HepG2 (cell line): ENCODE data around the gene NRBP1. TPM values are rescaled to one million over a fixed set of nuclear protein-coding genes. Genes with fewer than 3 reads are reported as not detected.
A peak's percentile ranks its signal among the peaks of the same experiment; 100 is the strongest.
"Not testable (repeated sequence)": the region's sequence is repeated elsewhere in the genome, so short reads cannot be mapped to it uniquely, and the experiment has no call there.

Experiments used
- ATAC-seq: fragments of 200-7000 bp; cut with Tn5 transposase; 3 replicates; pipeline ENCODE4 v1.9.1; 2020; ENCODE audit warnings: mild to moderate bottlenecking, moderate library complexity
- BruUV-seq: library from RNA; stranded (reverse); fragments of 400-500 nt; replicated peaks from 2 replicates; lab custom pipeline; 2021; lab: Mats Ljungman, UMichigan
- CTCF ChIA-PET: fragments of 300-600 bp; formaldehyde crosslinking; extraction: SDS; loops from one replicate; lab custom pipeline; 2021; ENCODE audit warnings: low total read pairs, inconsistent platforms, low intra/inter-chr PET ratio; lab: Yijun Ruan, JAX
- POLR2A ChIA-PET: fragments of 350-600 bp; sonication (Branson Sonifier 250); formaldehyde crosslinking; loops from one replicate; lab custom pipeline; 2020; ENCODE audit warnings: antibody characterized with exemption, inconsistent platforms; lab: Yijun Ruan, JAX
- DNase-seq: peaks from one replicate; pipeline ENCODE4 v3.0.0-alpha.2; 2015; ENCODE audit warnings: low spot score
- FAIRE-seq: peaks from 3 replicates; lab custom pipeline; 2011; peaks lifted over from hg19 to GRCh38; lab: Jason Lieb, UNC
- H2AFZ ChIP-seq: one replicate; pipeline ENCODE4 v1.6.1; 2011; ENCODE audit warnings: low read length, inconsistent platforms
- H3K27ac ChIP-seq: fragments of 300-600 bp; 3 replicates; pipeline ENCODE4 v1.8.0; 2011; ENCODE audit warnings: mixed run types, mild to moderate bottlenecking, mixed read lengths, low read length, inconsistent platforms; ENCODE audit not compliant: insufficient read depth; ENCODE audit errors: extremely low read length
- H3K27me3 ChIP-seq, 2 experiments: fragments of 200-600 bp in 1 of 2; 2 replicates in 1 of 2; 3 replicates in 1 of 2; pipeline versions ENCODE4 v1.6.0 to v1.8.0; 2011; ENCODE audit warnings: low read length in 2 of 2, mild to moderate bottlenecking in 2 of 2, moderate library complexity in 2 of 2, inconsistent platforms in 1 of 2; ENCODE audit not compliant: insufficient read depth in 2 of 2, control insufficient read depth in 1 of 2
- H3K36me3 ChIP-seq, 2 experiments: fragments of 200-600 bp in 1 of 2; replicated peaks in 1 of 2; 2 replicates in 1 of 2; 3 replicates in 1 of 2; pipeline versions ENCODE4 v1.5.1 to v1.8.0; 2011; ENCODE audit warnings: low read length in 2 of 2, inconsistent platforms in 1 of 2; ENCODE audit not compliant: insufficient read depth in 2 of 2, control insufficient read depth in 1 of 2
- H3K4me1 ChIP-seq: 2 replicates; pipeline ENCODE4 v1.5.1; 2012; ENCODE audit warnings: low read length, inconsistent platforms; ENCODE audit not compliant: insufficient read depth
- H3K4me2 ChIP-seq: 2 replicates; pipeline ENCODE4 v1.6.0; 2011; ENCODE audit warnings: low read depth, low read length, inconsistent platforms
- H3K4me3 ChIP-seq, 3 experiments: fragments of 200-600 bp in 1 of 3; sonication (generic), shearing (Covaris generic) in 1 of 3; replicated peaks in 1 of 3; 2 replicates each; pipeline ENCODE4 v1.5.1; 2011 to 2016; ENCODE audit warnings: low read length in 3 of 3, inconsistent platforms in 2 of 3, low read depth in 2 of 3, mild to moderate bottlenecking in 2 of 3, control low read depth in 1 of 3, mixed read lengths in 1 of 3; ENCODE audit not compliant: insufficient read depth in 1 of 3
- H3K79me2 ChIP-seq: one replicate; pipeline ENCODE4 v1.6.1; 2011; ENCODE audit warnings: low read length, inconsistent platforms; ENCODE audit not compliant: insufficient read depth
- H3K9ac ChIP-seq: 2 replicates; pipeline ENCODE4 v1.6.0; 2011; ENCODE audit warnings: mild to moderate bottlenecking, low read depth, low read length, inconsistent platforms; ENCODE audit not compliant: insufficient read depth
- H3K9me3 ChIP-seq: 2 replicates; pipeline ENCODE4 v1.5.1; 2012; ENCODE audit warnings: mild to moderate bottlenecking, low read length
- H4K20me1 ChIP-seq: 2 replicates; pipeline ENCODE4 v1.6.0; 2011; ENCODE audit warnings: inconsistent platforms, mild to moderate bottlenecking, low read length, moderate library complexity; ENCODE audit not compliant: insufficient read depth
- ADNP ChIP-seq: sonication (generic); formaldehyde crosslinking; IDR thresholded peaks from 2 replicates; pipeline ENCODE4 v1.4.0; 2020; ENCODE audit warnings: missing genetic modification reagents
- HNF1B ChIP-seq: sonication (generic); formaldehyde crosslinking; IDR thresholded peaks from 2 replicates; pipeline ENCODE4 v1.5.1; 2020; ENCODE audit warnings: mild to moderate bottlenecking, moderate library complexity, missing genetic modification reagents
- MED1 ChIP-seq: sonication (generic); formaldehyde crosslinking; IDR thresholded peaks from 2 replicates; pipeline ENCODE4 v1.4.0; 2020; ENCODE audit warnings: missing genetic modification reagents
- MEIS1 ChIP-seq: sonication (generic); formaldehyde crosslinking; IDR thresholded peaks from 2 replicates; pipeline ENCODE4 v1.9.0; 2021; ENCODE audit warnings: mild to moderate bottlenecking, missing genetic modification reagents, moderate library complexity, borderline replicate concordance
- RARA ChIP-seq: IDR thresholded peaks from 2 replicates; pipeline ENCODE4 v1.6.1; 2016; ENCODE audit warnings: missing genetic modification reagents, missing compliant biosample characterization
- SRF ChIP-seq: IDR thresholded peaks from 2 replicates; pipeline ENCODE4 v1.6.1; 2011; ENCODE audit warnings: mild to moderate bottlenecking, low read depth, low read length, moderate library complexity
- TBX2 ChIP-seq: sonication (generic); formaldehyde crosslinking; IDR thresholded peaks from 2 replicates; pipeline ENCODE4 v1.5.0; 2020; ENCODE audit warnings: missing genetic modification reagents, mild to moderate bottlenecking, borderline replicate concordance
- ZFX ChIP-seq: sonication (generic); formaldehyde crosslinking; IDR thresholded peaks from 2 replicates; pipeline ENCODE4 v1.4.0; 2020; ENCODE audit warnings: mild to moderate bottlenecking, low read depth, missing genetic modification reagents, moderate library complexity
- ZMYM4 ChIP-seq: sonication (generic); formaldehyde crosslinking; IDR thresholded peaks from 2 replicates; pipeline ENCODE4 v1.8.1; 2023; ENCODE audit warnings: mild to moderate bottlenecking, missing genetic modification reagents
- WGBS: methylation state at CpG from one replicate; pipeline ENCODE4 v1.1.6; 2017; ENCODE audit warnings: low lambda C conversion rate; 5-methylcytosine and 5-hydroxymethylcytosine counted together
- in situ Hi-C: cut with HindIII; loops from 2 replicates; pipeline ENCODE4 v1.10.0; 2017; ENCODE audit warnings: low pct_unique_long_range_greater_than_20kb; ENCODE audit not compliant: extremely low pct_ligation_motif_present
- intact Hi-C: fragments of 100-400 bp; cut with micrococcal nuclease; formaldehyde crosslinking; loops from one replicate; pipeline ENCODE4 v1.10.0; 2022; ENCODE audit not compliant: unreplicated experiment
- polyA plus RNA-seq, 8 experiments: library from polyadenylated mRNA; depleted of rRNA in 3 of 8; stranded (reverse) in 7 of 8; unstranded in 1 of 8; fragments of >200 nt; fragmentation: Illumina TruSeq in 4 of 8; extraction: Trizol in 4 of 8; gene quantifications; 2 replicates each; pipeline versions ENCODE4 v1.2.1 to v1.2.3, GENCODE V29; 2011 to 2016; ENCODE audit warnings: low read depth in 4 of 8, missing spikeins in 1 of 8, mixed read lengths in 1 of 8; ENCODE audit not compliant: insufficient read depth in 1 of 8
- total RNA-seq, 5 experiments: library from RNA; depleted of rRNA; stranded (reverse); fragments of >200 nt; fragmentation: Illumina TruSeq; extraction: Trizol; gene quantifications; 2 replicates each; pipeline ENCODE4 v1.2.3, GENCODE V29; 2016; ENCODE audit warnings: low read depth in 1 of 5
- TF ChIP-seq, protein P1 (sequence below): sonication (generic); formaldehyde crosslinking; IDR thresholded peaks from 2 replicates; pipeline ENCODE4 v1.8.0; 2022; ENCODE audit warnings: mild to moderate bottlenecking, missing genetic modification reagents; ENCODE audit not compliant: insufficient replicate concordance
- TF ChIP-seq, protein P2 (sequence below): sonication (generic); formaldehyde crosslinking; IDR thresholded peaks from 2 replicates; pipeline ENCODE4 v1.4.0; 2020; ENCODE audit warnings: missing genetic modification reagents
- TF ChIP-seq, protein P3 (sequence below): sonication (generic); formaldehyde crosslinking; IDR thresholded peaks from 2 replicates; pipeline ENCODE4 v1.4.0; 2020; ENCODE audit warnings: mild to moderate bottlenecking, missing genetic modification reagents, borderline replicate concordance

Gene NRBP1
- total and polyA plus RNA-seq, 2 of the 13 experiments (the other 11 are each of a cell fraction or from before 2014, with no cell fraction given): 165 to 240 TPM

GRCh38 chr2:27425039-27425438 is 3.4 kb upstream of the NRBP1 start:
- 19% methylated on average over 10 of the region's 10 CpGs for WGBS
- Histone ChIP-seq H3K4me2 (peak overlapping the region; percentile 36; the same call in 1 of the 2 replicates), H3K4me3 (peak overlapping the region in 1 of 3 experiments; percentile 24; a peak in 1 of 6 replicates), H4K20me1 (peaks cover 10% of the 10 kb centered on the region), H3K79me2 (peaks cover 10% of the 10 kb centered on the region), H3K4me1 (peaks cover 53% of the 10 kb centered on the region)
- ATAC-seq, H2AFZ ChIP-seq, BruUV-seq, in situ Hi-C loops, H3K27me3 ChIP-seq, H3K9ac ChIP-seq, intact Hi-C loops, H3K9me3 ChIP-seq, H3K27ac ChIP-seq, H3K36me3 ChIP-seq, FAIRE-seq, CTCF ChIA-PET: not testable (repeated sequence)
- DNase-seq: peak; percentile 44
- POLR2A ChIA-PET: interaction anchor here (0.8 to 2.1 kb wide), 2 partner anchors 15 to 68 kb away, joined by 3 to 9 read pairs; partner anchors contain the start of genes GTF3C2 and PPM1G
- 0 out of 2 replicates have a peak, but pooled peaks have one; percentile 6 for TF ChIP-seq HNF1B (CRISPR knock-in tag)
- TF ChIP-seq MED1: peak; percentile 12; the same call in 1 of the 2 replicates
- peak; percentile 59 for TF ChIP-seq RARA (CRISPR knock-in tag)
- peak; percentile 75; the same call in 1 of the 2 replicates for TF ChIP-seq ADNP
- peak; percentile 50; the same call in 1 of the 2 replicates for TF ChIP-seq TBX2
- TF ChIP-seq, protein P1, sequence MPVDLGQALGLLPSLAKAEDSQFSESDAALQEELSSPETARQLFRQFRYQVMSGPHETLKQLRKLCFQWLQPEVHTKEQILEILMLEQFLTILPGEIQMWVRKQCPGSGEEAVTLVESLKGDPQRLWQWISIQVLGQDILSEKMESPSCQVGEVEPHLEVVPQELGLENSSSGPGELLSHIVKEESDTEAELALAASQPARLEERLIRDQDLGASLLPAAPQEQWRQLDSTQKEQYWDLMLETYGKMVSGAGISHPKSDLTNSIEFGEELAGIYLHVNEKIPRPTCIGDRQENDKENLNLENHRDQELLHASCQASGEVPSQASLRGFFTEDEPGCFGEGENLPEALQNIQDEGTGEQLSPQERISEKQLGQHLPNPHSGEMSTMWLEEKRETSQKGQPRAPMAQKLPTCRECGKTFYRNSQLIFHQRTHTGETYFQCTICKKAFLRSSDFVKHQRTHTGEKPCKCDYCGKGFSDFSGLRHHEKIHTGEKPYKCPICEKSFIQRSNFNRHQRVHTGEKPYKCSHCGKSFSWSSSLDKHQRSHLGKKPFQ (CRISPR knock-in tag): peak; percentile 65
- 0 out of 2 replicates have a peak, but pooled peaks have one; percentile 34 for TF ChIP-seq ZMYM4 (CRISPR knock-in tag)
- TF ChIP-seq, protein P2, sequence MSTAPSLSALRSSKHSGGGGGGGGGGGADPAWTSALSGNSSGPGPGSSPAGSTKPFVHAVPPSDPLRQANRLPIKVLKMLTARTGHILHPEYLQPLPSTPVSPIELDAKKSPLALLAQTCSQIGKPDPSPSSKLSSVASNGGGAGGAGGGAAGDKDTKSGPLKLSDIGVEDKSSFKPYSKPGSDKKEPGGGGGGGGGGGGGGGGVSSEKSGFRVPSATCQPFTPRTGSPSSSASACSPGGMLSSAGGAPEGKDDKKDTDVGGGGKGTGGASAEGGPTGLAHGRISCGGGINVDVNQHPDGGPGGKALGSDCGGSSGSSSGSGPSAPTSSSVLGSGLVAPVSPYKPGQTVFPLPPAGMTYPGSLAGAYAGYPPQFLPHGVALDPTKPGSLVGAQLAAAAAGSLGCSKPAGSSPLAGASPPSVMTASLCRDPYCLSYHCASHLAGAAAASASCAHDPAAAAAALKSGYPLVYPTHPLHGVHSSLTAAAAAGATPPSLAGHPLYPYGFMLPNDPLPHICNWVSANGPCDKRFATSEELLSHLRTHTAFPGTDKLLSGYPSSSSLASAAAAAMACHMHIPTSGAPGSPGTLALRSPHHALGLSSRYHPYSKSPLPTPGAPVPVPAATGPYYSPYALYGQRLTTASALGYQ: 0 out of 2 replicates have a peak, but pooled peaks have one; percentile 20
- 0 out of 2 replicates have a peak, but pooled peaks have one; percentile 20 for TF ChIP-seq SRF
- TF ChIP-seq ZFX: peak; percentile 35; the same call in 1 of the 2 replicates
- TF ChIP-seq MEIS1: 0 out of 2 replicates have a peak, but pooled peaks have one; percentile 40
- TF ChIP-seq, protein P3, sequence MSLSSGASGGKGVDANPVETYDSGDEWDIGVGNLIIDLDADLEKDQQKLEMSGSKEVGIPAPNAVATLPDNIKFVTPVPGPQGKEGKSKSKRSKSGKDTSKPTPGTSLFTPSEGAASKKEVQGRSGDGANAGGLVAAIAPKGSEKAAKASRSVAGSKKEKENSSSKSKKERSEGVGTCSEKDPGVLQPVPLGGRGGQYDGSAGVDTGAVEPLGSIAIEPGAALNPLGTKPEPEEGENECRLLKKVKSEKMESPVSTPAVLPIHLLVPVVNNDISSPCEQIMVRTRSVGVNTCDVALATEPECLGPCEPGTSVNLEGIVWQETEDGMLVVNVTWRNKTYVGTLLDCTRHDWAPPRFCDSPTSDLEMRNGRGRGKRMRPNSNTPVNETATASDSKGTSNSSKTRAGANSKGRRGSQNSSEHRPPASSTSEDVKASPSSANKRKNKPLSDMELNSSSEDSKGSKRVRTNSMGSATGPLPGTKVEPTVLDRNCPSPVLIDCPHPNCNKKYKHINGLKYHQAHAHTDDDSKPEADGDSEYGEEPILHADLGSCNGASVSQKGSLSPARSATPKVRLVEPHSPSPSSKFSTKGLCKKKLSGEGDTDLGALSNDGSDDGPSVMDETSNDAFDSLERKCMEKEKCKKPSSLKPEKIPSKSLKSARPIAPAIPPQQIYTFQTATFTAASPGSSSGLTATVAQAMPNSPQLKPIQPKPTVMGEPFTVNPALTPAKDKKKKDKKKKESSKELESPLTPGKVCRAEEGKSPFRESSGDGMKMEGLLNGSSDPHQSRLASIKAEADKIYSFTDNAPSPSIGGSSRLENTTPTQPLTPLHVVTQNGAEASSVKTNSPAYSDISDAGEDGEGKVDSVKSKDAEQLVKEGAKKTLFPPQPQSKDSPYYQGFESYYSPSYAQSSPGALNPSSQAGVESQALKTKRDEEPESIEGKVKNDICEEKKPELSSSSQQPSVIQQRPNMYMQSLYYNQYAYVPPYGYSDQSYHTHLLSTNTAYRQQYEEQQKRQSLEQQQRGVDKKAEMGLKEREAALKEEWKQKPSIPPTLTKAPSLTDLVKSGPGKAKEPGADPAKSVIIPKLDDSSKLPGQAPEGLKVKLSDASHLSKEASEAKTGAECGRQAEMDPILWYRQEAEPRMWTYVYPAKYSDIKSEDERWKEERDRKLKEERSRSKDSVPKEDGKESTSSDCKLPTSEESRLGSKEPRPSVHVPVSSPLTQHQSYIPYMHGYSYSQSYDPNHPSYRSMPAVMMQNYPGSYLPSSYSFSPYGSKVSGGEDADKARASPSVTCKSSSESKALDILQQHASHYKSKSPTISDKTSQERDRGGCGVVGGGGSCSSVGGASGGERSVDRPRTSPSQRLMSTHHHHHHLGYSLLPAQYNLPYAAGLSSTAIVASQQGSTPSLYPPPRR (CRISPR knock-in tag): 0 out of 2 replicates have a peak, but pooled peaks have one; percentile 18
